ENCODE results near the gene EMX1.

EMX1 gene

GRCh38 chr2:72913486-72914205, 3.7 kb upstream of the EMX1 start:
- H3K27me3 Mint-ChIP-seq, result peaks cover 87% of the 10 kb centered on the region
- H3K36me3 Mint-ChIP-seq (ENCODE audit: insufficient read depth), result peaks cover 4% of the 10 kb centered on the region
- H3K4me1 Mint-ChIP-seq, result peaks cover 36% of the 10 kb centered on the region
- no peaks in the 10 kb centered on the region for H3K9me3 Mint-ChIP-seq
- no peak for ATAC-seq (replicated peaks; ENCODE audit: extremely low read depth, poor library complexity, severe bottlenecking)
- peak overlapping the region; percentile 4 for H3K4me3 Mint-ChIP-seq
- no peak for DNase-seq (ENCODE audit: low spot score in 2 of 2)
- H3K27ac Mint-ChIP-seq (ENCODE audit: low read depth), result no peak overlapping the region

- ATAC-seq (replicated peaks; ENCODE audit: extremely low read depth, poor library complexity, severe bottlenecking), result no peak
- Mint-ChIP-seq H3K27me3 (peaks cover 87% of the 10 kb centered on the region), H3K27ac (ENCODE audit: low read depth) (no peak overlapping the region), H3K4me1 (peaks cover 38% of the 10 kb centered on the region), H3K4me3 (no peak overlapping the region), H3K9me3 (no peaks in the 10 kb centered on the region), H3K36me3 (ENCODE audit: insufficient read depth) (peaks cover 5% of the 10 kb centered on the region)
- DNase-seq (ENCODE audit: low spot score in 2 of 2), result no peak
Measured at GRCh38 chr2:72914206-72914559, 3.1 kb upstream of the EMX1 start.

GRCh38 chr2:72914589-72915319, 2.6 kb upstream of the EMX1 start:
- Mint-ChIP-seq H3K4me3 (peak overlapping the region; percentile 77), H3K4me1 (peaks cover 38% of the 10 kb centered on the region), H3K36me3 (ENCODE audit: insufficient read depth) (peaks cover 5% of the 10 kb centered on the region), H3K27ac (ENCODE audit: low read depth) (no peak overlapping the region), H3K27me3 (peaks cover 87% of the 10 kb centered on the region), H3K9me3 (no peaks in the 10 kb centered on the region)
- ATAC-seq (replicated peaks; ENCODE audit: extremely low read depth, poor library complexity, severe bottlenecking), result no peak
- DNase-seq (ENCODE audit: low spot score in 2 of 2), result no peak

GRCh38 chr2:72915320-72915906, 1.9 kb upstream of the EMX1 start:
- H3K27ac Mint-ChIP-seq (ENCODE audit: low read depth), result no peak overlapping the region
- peak overlapping the region; percentile 77 for H3K4me3 Mint-ChIP-seq
- H3K9me3 Mint-ChIP-seq, result no peaks in the 10 kb centered on the region
- peaks cover 38% of the 10 kb centered on the region for H3K4me1 Mint-ChIP-seq
- peaks cover 5% of the 10 kb centered on the region for H3K36me3 Mint-ChIP-seq (ENCODE audit: insufficient read depth)
- ATAC-seq (replicated peaks; ENCODE audit: extremely low read depth, poor library complexity, severe bottlenecking) (no peak), DNase-seq (ENCODE audit: low spot score in 2 of 2) (no peak)
- peaks cover 87% of the 10 kb centered on the region for H3K27me3 Mint-ChIP-seq

- H3K36me3 Mint-ChIP-seq (ENCODE audit: insufficient read depth), result peaks cover 5% of the 10 kb centered on the region
- peaks cover 38% of the 10 kb centered on the region for H3K4me1 Mint-ChIP-seq
- no peak for DNase-seq (ENCODE audit: low spot score in 2 of 2)
- H3K27me3 Mint-ChIP-seq, result peaks cover 87% of the 10 kb centered on the region
- peak overlapping the region; percentile 77 for H3K4me3 Mint-ChIP-seq
- no peak overlapping the region for H3K27ac Mint-ChIP-seq (ENCODE audit: low read depth)
- ATAC-seq (replicated peaks; ENCODE audit: extremely low read depth, poor library complexity, severe bottlenecking), result peak; percentile 17
- H3K9me3 Mint-ChIP-seq, result no peaks in the 10 kb centered on the region
Measured at GRCh38 chr2:72915907-72916742, 1.2 kb upstream of the EMX1 start.

GRCh38 chr2:72916743-72917137, 579 bp upstream of the EMX1 start:
- Mint-ChIP-seq H3K27ac (ENCODE audit: low read depth) (peak overlapping the region; percentile 58), H3K27me3 (peaks cover 87% of the 10 kb centered on the region), H3K36me3 (ENCODE audit: insufficient read depth) (peaks cover 5% of the 10 kb centered on the region), H3K4me1 (peaks cover 38% of the 10 kb centered on the region), H3K9me3 (no peaks in the 10 kb centered on the region), H3K4me3 (peak overlapping the region; percentile 77)
- ATAC-seq (replicated peaks; ENCODE audit: extremely low read depth, poor library complexity, severe bottlenecking), result no peak
- no peak for DNase-seq (ENCODE audit: low spot score in 2 of 2)

GRCh38 chr2:72917877-72918553, 696 bp downstream of the EMX1 start:
- ATAC-seq (replicated peaks; ENCODE audit: extremely low read depth, poor library complexity, severe bottlenecking) (peak; percentile 8), DNase-seq (ENCODE audit: low spot score in 2 of 2) (no peak)
- no peaks in the 10 kb centered on the region for H3K9me3 Mint-ChIP-seq

GRCh38 chr2:72919414-72920317, 2.3 kb downstream of the EMX1 start:
- H3K4me3 Mint-ChIP-seq, result peak overlapping the region; percentile 8
- no peak for ATAC-seq (replicated peaks; ENCODE audit: extremely low read depth, poor library complexity, severe bottlenecking)
- H3K27me3 Mint-ChIP-seq, result peaks cover 84% of the 10 kb centered on the region
- H3K36me3 Mint-ChIP-seq (ENCODE audit: insufficient read depth), result peaks cover 7% of the 10 kb centered on the region
- no peaks in the 10 kb centered on the region for H3K9me3 Mint-ChIP-seq
- H3K27ac Mint-ChIP-seq (ENCODE audit: low read depth), result no peak overlapping the region
- DNase-seq (ENCODE audit: low spot score in 2 of 2), result no peak
- peaks cover 28% of the 10 kb centered on the region for H3K4me1 Mint-ChIP-seq

More at GRCh38 chr2:72917877-72918553, 696 bp downstream of the EMX1 start:
- Mint-ChIP-seq H3K36me3 (ENCODE audit: insufficient read depth) (peaks cover 7% of the 10 kb centered on the region), H3K4me1 (peaks cover 38% of the 10 kb centered on the region), H3K4me3 (peak overlapping the region; percentile 65), H3K27me3 (peaks cover 87% of the 10 kb centered on the region), H3K27ac (ENCODE audit: low read depth) (no peak overlapping the region)

GRCh38 chr2:72920318-72921087, 3.2 kb downstream of the EMX1 start:
- no peak for DNase-seq (ENCODE audit: low spot score in 2 of 2)
- no peak overlapping the region for H3K4me3 Mint-ChIP-seq
- H3K36me3 Mint-ChIP-seq (ENCODE audit: insufficient read depth), result peaks cover 7% of the 10 kb centered on the region
- H3K27me3 Mint-ChIP-seq, result peaks cover 76% of the 10 kb centered on the region
- H3K4me1 Mint-ChIP-seq, result peaks cover 19% of the 10 kb centered on the region
- no peak overlapping the region for H3K27ac Mint-ChIP-seq (ENCODE audit: low read depth)
- peak; percentile 24 for ATAC-seq (replicated peaks; ENCODE audit: extremely low read depth, poor library complexity, severe bottlenecking)
- no peaks in the 10 kb centered on the region for H3K9me3 Mint-ChIP-seq

- Mint-ChIP-seq H3K9me3 (no peaks in the 10 kb centered on the region), H3K27ac (ENCODE audit: low read depth) (no peak overlapping the region), H3K36me3 (ENCODE audit: insufficient read depth) (peaks cover 7% of the 10 kb centered on the region), H3K27me3 (peaks cover 70% of the 10 kb centered on the region), H3K4me3 (no peak overlapping the region), H3K4me1 (peaks cover 17% of the 10 kb centered on the region)
- ATAC-seq (replicated peaks; ENCODE audit: extremely low read depth, poor library complexity, severe bottlenecking), result no peak
- no peak for DNase-seq (ENCODE audit: low spot score in 2 of 2)
Measured at GRCh38 chr2:72921088-72921851, 4.0 kb downstream of the EMX1 start.

All from central memory CD8-positive, alpha-beta T cell (primary cell).